Measurements from ENCODE around the gene CEBPZOS.

The CEBPZOS gene

DNA sequence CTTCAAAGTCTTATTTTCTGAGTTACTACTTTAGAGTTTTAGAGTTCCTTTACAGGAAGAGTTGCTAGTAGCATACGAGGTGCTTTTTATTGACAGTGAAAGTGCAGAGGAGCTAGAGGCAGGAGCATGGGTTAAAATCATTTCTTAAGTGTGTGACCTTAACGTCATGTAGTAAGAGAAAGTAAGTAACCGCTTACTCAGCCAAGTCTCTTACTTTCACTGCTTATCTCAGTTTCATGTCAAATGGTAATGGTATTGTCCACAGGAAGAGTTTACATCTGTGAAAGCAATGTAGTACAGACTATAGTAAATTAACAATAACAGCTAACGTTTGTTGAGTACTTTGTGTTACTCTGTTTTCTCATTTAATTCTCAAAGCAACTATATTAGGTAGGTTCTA, 47.7 kb downstream of the CEBPZOS start:
- no peaks in the 10 kb centered on the region for H3K27me3 ChIP-seq (ENCODE audit: low read depth, low read length)
- TF ChIP-seq EZH2phosphoT487 (IDR thresholded peaks at IDR 0.05; ENCODE audit: low read depth): no peak
- TF ChIP-seq, protein P1, sequence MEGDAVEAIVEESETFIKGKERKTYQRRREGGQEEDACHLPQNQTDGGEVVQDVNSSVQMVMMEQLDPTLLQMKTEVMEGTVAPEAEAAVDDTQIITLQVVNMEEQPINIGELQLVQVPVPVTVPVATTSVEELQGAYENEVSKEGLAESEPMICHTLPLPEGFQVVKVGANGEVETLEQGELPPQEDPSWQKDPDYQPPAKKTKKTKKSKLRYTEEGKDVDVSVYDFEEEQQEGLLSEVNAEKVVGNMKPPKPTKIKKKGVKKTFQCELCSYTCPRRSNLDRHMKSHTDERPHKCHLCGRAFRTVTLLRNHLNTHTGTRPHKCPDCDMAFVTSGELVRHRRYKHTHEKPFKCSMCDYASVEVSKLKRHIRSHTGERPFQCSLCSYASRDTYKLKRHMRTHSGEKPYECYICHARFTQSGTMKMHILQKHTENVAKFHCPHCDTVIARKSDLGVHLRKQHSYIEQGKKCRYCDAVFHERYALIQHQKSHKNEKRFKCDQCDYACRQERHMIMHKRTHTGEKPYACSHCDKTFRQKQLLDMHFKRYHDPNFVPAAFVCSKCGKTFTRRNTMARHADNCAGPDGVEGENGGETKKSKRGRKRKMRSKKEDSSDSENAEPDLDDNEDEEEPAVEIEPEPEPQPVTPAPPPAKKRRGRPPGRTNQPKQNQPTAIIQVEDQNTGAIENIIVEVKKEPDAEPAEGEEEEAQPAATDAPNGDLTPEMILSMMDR (IDR thresholded peaks at IDR 0.05; ENCODE audit: low read depth, low read length): no peak
- no peak overlapping the region for H3K9ac ChIP-seq (ENCODE audit: low read length)
- H3K79me2 ChIP-seq (ENCODE audit: low read length): no peaks in the 10 kb centered on the region
- H3K36me3 ChIP-seq (replicated peaks; ENCODE audit: low read depth, low read length): peaks cover 47% of the 10 kb centered on the region
- no peaks in the 10 kb centered on the region for H3K9me3 ChIP-seq (ENCODE audit: insufficient read depth, low read length)
- H3K4me1 ChIP-seq (ENCODE audit: low read length): no peaks in the 10 kb centered on the region
- no peak overlapping the region for H2AFZ ChIP-seq (ENCODE audit: low read depth, low read length)
- no peaks in the 10 kb centered on the region for H4K20me1 ChIP-seq (ENCODE audit: insufficient read depth, low read length)
- no peak overlapping the region for H3K4me3 ChIP-seq (ENCODE audit: low read length)
- H3K27ac ChIP-seq (ENCODE audit: low read length): no peak overlapping the region
- no peak overlapping the region for H3K4me2 ChIP-seq (ENCODE audit: low read length)

GRCh38 chr2:37244755-37245154, 48.5 kb downstream of the CEBPZOS start:
- no peaks in the 10 kb centered on the region for H3K79me2 ChIP-seq (ENCODE audit: low read length)
- no peaks in the 10 kb centered on the region for H3K27me3 ChIP-seq (ENCODE audit: low read depth, low read length)
- no peaks in the 10 kb centered on the region for H4K20me1 ChIP-seq (ENCODE audit: insufficient read depth, low read length)
- no peak overlapping the region for H3K9ac ChIP-seq (ENCODE audit: low read length)
- H3K4me3 ChIP-seq (ENCODE audit: low read length): no peak overlapping the region
- H3K4me1 ChIP-seq (ENCODE audit: low read length): no peaks in the 10 kb centered on the region
- no peaks in the 10 kb centered on the region for H3K9me3 ChIP-seq (ENCODE audit: insufficient read depth, low read length)
- no peak overlapping the region for H3K4me2 ChIP-seq (ENCODE audit: low read length)
- H3K36me3 ChIP-seq (replicated peaks; ENCODE audit: low read depth, low read length): peaks cover 51% of the 10 kb centered on the region
- H3K27ac ChIP-seq (ENCODE audit: low read length): no peak overlapping the region
- no peak overlapping the region for H2AFZ ChIP-seq (ENCODE audit: low read depth, low read length)
- TF ChIP-seq, protein P1 (IDR thresholded peaks at IDR 0.05; ENCODE audit: low read depth, low read length): no peak
- TF ChIP-seq EZH2phosphoT487 (IDR thresholded peaks at IDR 0.05; ENCODE audit: low read depth): no peak

GRCh38 chr2:37246205-37246604, 49.9 kb downstream of the CEBPZOS start:
- no peaks in the 10 kb centered on the region for H3K27me3 ChIP-seq (ENCODE audit: low read depth, low read length)
- H4K20me1 ChIP-seq (ENCODE audit: insufficient read depth, low read length): no peaks in the 10 kb centered on the region
- no peak overlapping the region for H3K27ac ChIP-seq (ENCODE audit: low read length)
- no peak overlapping the region for H2AFZ ChIP-seq (ENCODE audit: low read depth, low read length)
- peaks cover 58% of the 10 kb centered on the region for H3K36me3 ChIP-seq (replicated peaks; ENCODE audit: low read depth, low read length)
- H3K9me3 ChIP-seq (ENCODE audit: insufficient read depth, low read length): no peaks in the 10 kb centered on the region
- H3K79me2 ChIP-seq (ENCODE audit: low read length): no peaks in the 10 kb centered on the region
- no peak overlapping the region for H3K9ac ChIP-seq (ENCODE audit: low read length)
- TF ChIP-seq, protein P1 (IDR thresholded peaks at IDR 0.05; ENCODE audit: low read depth, low read length): no peak
- no peak for TF ChIP-seq EZH2phosphoT487 (IDR thresholded peaks at IDR 0.05; ENCODE audit: low read depth)
- H3K4me3 ChIP-seq (ENCODE audit: low read length): no peak overlapping the region
- no peak overlapping the region for H3K4me2 ChIP-seq (ENCODE audit: low read length)
- no peaks in the 10 kb centered on the region for H3K4me1 ChIP-seq (ENCODE audit: low read length)

DNA sequence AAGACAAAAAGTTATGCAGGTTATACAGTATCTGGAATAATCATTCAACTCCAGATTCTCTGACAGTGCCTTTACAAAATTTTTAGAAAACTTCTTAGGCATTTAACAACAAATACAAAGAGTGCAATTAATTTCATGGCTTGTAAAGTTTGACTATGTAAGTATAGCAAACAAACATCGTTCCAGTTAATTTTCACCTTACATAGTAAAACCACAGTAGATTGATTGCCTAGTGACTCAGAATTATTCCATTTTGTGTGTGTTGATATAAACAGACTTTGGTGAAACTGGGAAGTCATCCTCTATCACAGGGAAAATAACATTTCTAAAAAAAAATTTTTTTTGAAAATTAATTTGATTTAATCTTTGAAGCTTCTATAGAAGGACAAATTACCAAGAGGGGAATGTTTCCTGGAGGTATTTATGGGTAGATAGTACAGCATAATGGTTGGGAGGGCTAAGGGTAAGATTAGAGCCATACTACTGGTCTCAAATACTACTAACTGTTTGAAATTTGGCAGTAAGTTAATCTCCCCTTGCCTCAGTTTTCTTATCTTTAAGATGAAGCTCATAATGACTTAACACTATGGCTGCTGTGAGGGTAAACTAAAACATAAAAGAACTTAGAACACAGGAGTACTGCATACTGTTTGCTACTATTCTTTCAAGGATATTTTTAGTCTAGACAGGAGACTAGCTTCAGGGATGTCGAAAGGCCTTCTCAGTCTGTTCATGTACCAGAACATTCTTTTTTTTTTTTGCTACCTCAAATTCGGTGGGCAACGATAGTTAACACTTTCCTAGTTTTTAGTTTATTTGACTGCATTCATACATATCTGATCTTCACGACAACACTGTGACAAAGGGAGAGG, 54.8 kb downstream of the CEBPZOS start:
- Histone ChIP-seq H2AFZ (ENCODE audit: low read depth, low read length) (no peak overlapping the region), H3K9me3 (ENCODE audit: insufficient read depth, low read length) (no peaks in the 10 kb centered on the region), H3K27ac (ENCODE audit: low read length) (no peak overlapping the region)

More for the DNA sequence above, 54.8 kb downstream of the CEBPZOS start:
- H3K4me1 ChIP-seq (ENCODE audit: low read length): no peaks in the 10 kb centered on the region
- no peak overlapping the region for H3K4me3 ChIP-seq (ENCODE audit: low read length)
- no peak for TF ChIP-seq EZH2phosphoT487 (IDR thresholded peaks at IDR 0.05; ENCODE audit: low read depth)
- TF ChIP-seq, protein P1 (IDR thresholded peaks at IDR 0.05; ENCODE audit: low read depth, low read length): no peak
- peaks cover 76% of the 10 kb centered on the region for H3K36me3 ChIP-seq (replicated peaks; ENCODE audit: low read depth, low read length)
- H3K27me3 ChIP-seq (ENCODE audit: low read depth, low read length): no peaks in the 10 kb centered on the region
- no peaks in the 10 kb centered on the region for H3K79me2 ChIP-seq (ENCODE audit: low read length)
- no peaks in the 10 kb centered on the region for H4K20me1 ChIP-seq (ENCODE audit: insufficient read depth, low read length)
- H3K4me2 ChIP-seq (ENCODE audit: low read length): no peak overlapping the region
- H3K9ac ChIP-seq (ENCODE audit: low read length): no peak overlapping the region

All from OCI-LY3 (cell line).